PC-3 (cell line): ENCODE results near the gene ID1.

Experiments
- EZH2phosphoT487 ChIP-seq: fragments of 300-600 bp; sonication (generic); IDR thresholded peaks from 2 replicates; pipeline ENCODE4 v1.6.1; 2018; ENCODE audit warnings: mild to moderate bottlenecking, antibody characterized with exemption, low read length, borderline replicate concordance
- TF ChIP-seq, protein P1 (sequence below): fragments of 300-600 bp; sonication (generic); conservative IDR thresholded peaks from 2 replicates; pipeline ENCODE4 v1.5.1; 2017; ENCODE audit warnings: antibody characterized with exemption, low read depth, mild to moderate bottlenecking, low read length

DNA sequence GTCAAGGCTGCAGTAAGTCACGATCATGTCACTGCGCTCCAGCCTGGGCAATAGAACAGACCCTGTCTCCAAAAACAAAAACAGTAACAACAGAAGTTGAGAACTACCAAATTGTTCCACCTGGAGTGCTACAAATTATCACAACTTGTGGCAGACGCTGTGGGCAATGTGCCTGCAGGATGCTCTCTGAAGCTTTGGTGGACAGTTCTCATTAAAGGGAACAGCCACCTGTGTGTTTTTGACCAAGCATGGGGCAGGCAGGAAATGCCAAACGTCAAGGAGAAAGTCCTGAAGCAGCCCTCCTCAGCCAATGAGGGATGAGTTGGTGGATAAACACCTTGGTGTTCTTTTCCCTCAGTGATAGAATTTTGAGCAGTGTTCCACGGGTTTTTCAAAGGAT is 48.5 kb downstream of the ID1 start:
- TF ChIP-seq, protein P1, sequence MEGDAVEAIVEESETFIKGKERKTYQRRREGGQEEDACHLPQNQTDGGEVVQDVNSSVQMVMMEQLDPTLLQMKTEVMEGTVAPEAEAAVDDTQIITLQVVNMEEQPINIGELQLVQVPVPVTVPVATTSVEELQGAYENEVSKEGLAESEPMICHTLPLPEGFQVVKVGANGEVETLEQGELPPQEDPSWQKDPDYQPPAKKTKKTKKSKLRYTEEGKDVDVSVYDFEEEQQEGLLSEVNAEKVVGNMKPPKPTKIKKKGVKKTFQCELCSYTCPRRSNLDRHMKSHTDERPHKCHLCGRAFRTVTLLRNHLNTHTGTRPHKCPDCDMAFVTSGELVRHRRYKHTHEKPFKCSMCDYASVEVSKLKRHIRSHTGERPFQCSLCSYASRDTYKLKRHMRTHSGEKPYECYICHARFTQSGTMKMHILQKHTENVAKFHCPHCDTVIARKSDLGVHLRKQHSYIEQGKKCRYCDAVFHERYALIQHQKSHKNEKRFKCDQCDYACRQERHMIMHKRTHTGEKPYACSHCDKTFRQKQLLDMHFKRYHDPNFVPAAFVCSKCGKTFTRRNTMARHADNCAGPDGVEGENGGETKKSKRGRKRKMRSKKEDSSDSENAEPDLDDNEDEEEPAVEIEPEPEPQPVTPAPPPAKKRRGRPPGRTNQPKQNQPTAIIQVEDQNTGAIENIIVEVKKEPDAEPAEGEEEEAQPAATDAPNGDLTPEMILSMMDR = no peak
- no peak for TF ChIP-seq EZH2phosphoT487
